Spleen (tissue), 11 donors: ENCODE data around the gene CD58. TPM values are rescaled to one million over a fixed set of nuclear protein-coding genes. Genes with fewer than 3 reads are reported as not detected.
A peak's percentile ranks its signal among the peaks of the same experiment; 100 is the strongest.

Experiments used
- DNase-seq: peaks from one replicate; pipeline ENCODE4 v3.0.0-alpha.2; 2020
- H3K27ac ChIP-seq, 8 donors: fragments of 200-600 bp; sonication (generic) in 7 of 8; 1 replicate in 4 of 8; 2 replicates in 4 of 8; pipeline versions ENCODE4 v1.5.0 to v1.8.0; 2016 to 2021; ENCODE audit warnings: inconsistent platforms in 4 of 8, mild to moderate bottlenecking in 4 of 8, moderate library complexity in 1 of 8
- H3K27me3 ChIP-seq, 7 donors: fragments of 200-600 bp; sonication (generic) in 6 of 7; replicated peaks in 1 of 7; 1 replicate in 4 of 7; 2 replicates in 3 of 7; pipeline versions ENCODE4 v1.5.0 to v1.8.0; 2016 to 2021; ENCODE audit warnings: inconsistent platforms in 3 of 7, mild to moderate bottlenecking in 1 of 7
- H3K36me3 ChIP-seq, 6 donors: fragments of 200-600 bp; sonication (generic) in 5 of 6; 1 replicate in 4 of 6; 2 replicates in 2 of 6; pipeline versions ENCODE4 v1.5.0 to v1.8.0; 2016 to 2021; ENCODE audit warnings: inconsistent platforms in 2 of 6
- H3K4me1 ChIP-seq, 6 donors: fragments of 200-600 bp; sonication (generic) in 5 of 6; 1 replicate in 3 of 6; 2 replicates in 3 of 6; pipeline versions ENCODE4 v1.5.0 to v1.8.0; 2016 to 2021; ENCODE audit warnings: inconsistent platforms in 3 of 6
- H3K4me3 ChIP-seq, 8 donors: fragments of 200-600 bp; sonication (generic) in 7 of 8; 1 replicate in 4 of 8; 2 replicates in 4 of 8; pipeline versions ENCODE4 v1.5.0 to v1.8.0; 2016 to 2021; ENCODE audit warnings: inconsistent platforms in 4 of 8, mild to moderate bottlenecking in 4 of 8, moderate library complexity in 2 of 8
- H3K9me3 ChIP-seq, 8 donors: fragments of 200-600 bp; sonication (generic) in 7 of 8; 1 replicate in 4 of 8; 2 replicates in 4 of 8; pipeline versions ENCODE4 v1.5.0 to v1.8.0; 2016 to 2021; ENCODE audit warnings: inconsistent platforms in 4 of 8
- POLR2A ChIP-seq, 3 donors: fragments of 450-650 bp; IDR thresholded peaks; one replicate each; pipeline ENCODE4 v1.5.1; 2017; ENCODE audit warnings: antibody characterized with exemption in 3 of 3, mild to moderate bottlenecking in 1 of 3
- POLR2AphosphoS5 ChIP-seq, 3 donors: sonication (generic); formaldehyde crosslinking; IDR thresholded peaks; one replicate each; pipeline ENCODE4 v1.5.1; 2017; ENCODE audit warnings: antibody characterized with exemption in 3 of 3
- WGBS, 5 donors: extraction: QIAGEN DNeasy Blood & Tissue Kit in 3 of 5; methylation state at CpG; one replicate each; pipeline versions ENCODE4 v1.1.5 to v1.1.7; 2013 to 2018; 5-methylcytosine and 5-hydroxymethylcytosine counted together
- intact Hi-C: fragments of 100-400 bp; cut with DNase I; formaldehyde crosslinking; loops from one replicate; pipeline ENCODE4 v1.15.0; 2023; ENCODE audit warnings: low total_unique reads
- polyA plus RNA-seq, 3 donors: library from polyadenylated mRNA; stranded (reverse); fragments of 200-250 nt; gene quantifications; one replicate each; pipeline ENCODE4 v1.2.1, GENCODE V29; 2013
- total RNA-seq, 7 donors: library from RNA; depleted of rRNA in 3 of 7; stranded (reverse); fragments of >200 nt in 3 of 7; fragmentation: NEBNext Ultra II Directional in 4 of 7; extraction: Animal tissue kit (Norgen Biotek cat#: 25700) in 4 of 7; gene quantifications; one replicate each; pipeline versions ENCODE4 v1.1.0 to v1.2.1, GENCODE V29; 2016 to 2021
- TF ChIP-seq, protein P1 (sequence below), 11 experiments: fragments of 200-600 bp in 7 of 11; fragments of 450-650 bp in 4 of 11; sonication (generic) in 4 of 11; IDR thresholded peaks in 8 of 11; conservative IDR thresholded peaks in 3 of 11; 1 replicate in 7 of 11; 2 replicates in 4 of 11; pipeline versions ENCODE4 v1.4.0 to v1.8.0; 2016 to 2021; ENCODE audit warnings: antibody characterized with exemption in 11 of 11, inconsistent platforms in 4 of 11, mild to moderate bottlenecking in 1 of 11
- donor health status: healthy with polysubstance abuse.
- donor health status: DM: no; HTN: no; CAD: no; lungs with moderate emphysema.
- donor health status: DM: no; HTN: no; CAD: no.
- donor health status: Bipolar disorder and iron deficiency.
- donor health status: healthy.
- donor health status: DM: no; HTN: no; CAD: no.
- donor health status: DM: yes; HTN: yes; CAD: no.

CD58 gene
- total and polyA plus RNA-seq, 10 donors: 9.7 to 52.1 (median 30.0) TPM

GRCh38 chr1:116568662-116569380 lies 2.0 kb downstream of the CD58 start:
- TF ChIP-seq, protein P1, sequence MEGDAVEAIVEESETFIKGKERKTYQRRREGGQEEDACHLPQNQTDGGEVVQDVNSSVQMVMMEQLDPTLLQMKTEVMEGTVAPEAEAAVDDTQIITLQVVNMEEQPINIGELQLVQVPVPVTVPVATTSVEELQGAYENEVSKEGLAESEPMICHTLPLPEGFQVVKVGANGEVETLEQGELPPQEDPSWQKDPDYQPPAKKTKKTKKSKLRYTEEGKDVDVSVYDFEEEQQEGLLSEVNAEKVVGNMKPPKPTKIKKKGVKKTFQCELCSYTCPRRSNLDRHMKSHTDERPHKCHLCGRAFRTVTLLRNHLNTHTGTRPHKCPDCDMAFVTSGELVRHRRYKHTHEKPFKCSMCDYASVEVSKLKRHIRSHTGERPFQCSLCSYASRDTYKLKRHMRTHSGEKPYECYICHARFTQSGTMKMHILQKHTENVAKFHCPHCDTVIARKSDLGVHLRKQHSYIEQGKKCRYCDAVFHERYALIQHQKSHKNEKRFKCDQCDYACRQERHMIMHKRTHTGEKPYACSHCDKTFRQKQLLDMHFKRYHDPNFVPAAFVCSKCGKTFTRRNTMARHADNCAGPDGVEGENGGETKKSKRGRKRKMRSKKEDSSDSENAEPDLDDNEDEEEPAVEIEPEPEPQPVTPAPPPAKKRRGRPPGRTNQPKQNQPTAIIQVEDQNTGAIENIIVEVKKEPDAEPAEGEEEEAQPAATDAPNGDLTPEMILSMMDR (IDR thresholded peaks at IDR 0.05 in 8 of 11, conservative IDR thresholded peaks at IDR 0.05 in 3 of 11): no peak
- TF ChIP-seq POLR2A (IDR thresholded peaks at IDR 0.05) (no peak), POLR2AphosphoS5 (IDR thresholded peaks at IDR 0.05) (no peak)
- 83 to 95% (median 87%) methylated on average over 2 of the region's 2 CpGs for WGBS, 5 donors
- intact Hi-C loops: no loop called here
- Histone ChIP-seq H3K27ac (peak overlapping the region in 4 of 8 donors; percentile 96 to 99 (median 98)), H3K27me3 (no peaks in the 10 kb centered on the region), H3K4me3 (peak overlapping the region in 4 of 8 donors; percentile 72 to 95 (median 80)), H3K9me3 (peaks cover 0 to 11% (median 6%) of the 10 kb centered on the region in 8 donors), H3K36me3 (peaks cover 0 to 7% (median 0%) of the 10 kb centered on the region in 6 donors), H3K4me1 (peaks cover 22 to 80% (median 59%) of the 10 kb centered on the region in 6 donors)
- no peak for DNase-seq

DNA sequence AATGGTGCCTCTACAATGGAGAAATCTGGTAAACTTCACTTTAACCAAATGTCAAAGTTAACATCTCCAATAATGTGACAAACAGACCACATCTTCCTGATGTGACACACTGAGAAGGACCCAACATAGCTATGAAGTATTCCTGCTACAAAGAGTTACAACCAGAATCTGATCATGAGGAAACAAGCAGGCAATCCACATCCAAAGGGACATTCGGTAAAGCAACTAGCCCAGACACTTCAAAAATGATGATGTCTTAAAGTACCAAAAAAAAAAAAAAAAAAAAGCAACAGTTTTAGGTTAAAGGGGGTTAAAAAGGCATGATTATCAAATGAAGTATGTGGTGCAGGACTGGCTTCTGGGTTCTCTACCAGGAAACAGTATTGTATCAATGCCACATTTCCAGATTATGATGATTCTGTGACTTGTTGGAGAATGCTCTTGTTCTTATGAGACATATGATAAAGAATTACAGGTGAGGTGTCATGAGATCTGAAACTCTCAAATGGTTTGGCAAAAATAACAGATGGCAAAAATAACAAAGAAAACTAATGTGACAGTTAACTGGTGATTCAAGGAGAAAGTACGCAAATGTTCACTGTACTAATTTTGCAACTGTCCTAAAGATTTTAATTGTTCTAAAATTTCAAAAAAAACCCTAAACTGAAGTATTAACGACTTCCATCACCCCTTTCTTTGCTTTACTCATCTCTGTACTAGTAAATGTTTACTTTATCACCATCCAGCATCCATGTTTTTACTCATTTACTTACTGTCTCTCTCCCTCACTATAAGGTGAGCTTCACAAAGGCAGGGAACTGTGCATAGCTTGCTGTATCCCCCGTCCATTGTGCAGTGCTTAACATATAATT lies 2.8 kb downstream of the CD58 start:
- no peaks in the 10 kb centered on the region for H3K27me3 ChIP-seq
- intact Hi-C loops: no loop called here
- peaks cover 0 to 15% (median 0%) of the 10 kb centered on the region in 6 donors for H3K36me3 ChIP-seq
- H3K9me3 ChIP-seq: peaks cover 0 to 19% (median 14%) of the 10 kb centered on the region in 8 donors
- H3K4me1 ChIP-seq: peaks cover 22 to 72% (median 53%) of the 10 kb centered on the region in 6 donors
- no peak for DNase-seq
- peak overlapping the region in 1 of 8 donors; percentile 98 for H3K27ac ChIP-seq
- TF ChIP-seq, protein P1 (IDR thresholded peaks at IDR 0.05 in 8 of 11, conservative IDR thresholded peaks at IDR 0.05 in 3 of 11): no peak
- TF ChIP-seq POLR2AphosphoS5 (IDR thresholded peaks at IDR 0.05) (no peak), POLR2A (IDR thresholded peaks at IDR 0.05) (no peak)
- H3K4me3 ChIP-seq: peak overlapping the region in 1 of 8 donors; percentile 95
- WGBS, 5 donors: 53 to 75% (median 70%) methylated on average over 4 of the region's 4 CpGs

GRCh38 chr1:116565222-116565621 lies 5.6 kb downstream of the CD58 start:
- intact Hi-C loops: no loop called here

More at GRCh38 chr1:116565222-116565621, 5.6 kb downstream of the CD58 start:
- no peak for DNase-seq
- peaks cover 0 to 17% (median 0%) of the 10 kb centered on the region in 6 donors for H3K36me3 ChIP-seq
- peaks cover 21 to 79% (median 56%) of the 10 kb centered on the region in 6 donors for H3K4me1 ChIP-seq
- no peak overlapping the region for H3K27ac ChIP-seq
- WGBS, 5 donors: 69 to 88% (median 78%) methylated on average over 1 of the region's 1 CpG
- TF ChIP-seq, protein P1 (IDR thresholded peaks at IDR 0.05 in 8 of 11, conservative IDR thresholded peaks at IDR 0.05 in 3 of 11): no peak
- TF ChIP-seq POLR2A (IDR thresholded peaks at IDR 0.05) (no peak), POLR2AphosphoS5 (IDR thresholded peaks at IDR 0.05) (no peak)
- peaks cover 0 to 23% (median 16%) of the 10 kb centered on the region in 8 donors for H3K9me3 ChIP-seq
- no peak overlapping the region for H3K4me3 ChIP-seq
- H3K27me3 ChIP-seq: no peaks in the 10 kb centered on the region
